ENCODE data around the gene ESRRB. TPM values are rescaled to one million over a fixed set of nuclear protein-coding genes. Genes with fewer than 3 reads are reported as not detected.

Gene ESRRB
- total RNA-seq, 3 donors from 2014 or later (not counting 1 experiment from before 2014, with no cell fraction given): 0.45 to 1.3 TPM; not detected in 1

GRCh38 chr14:76550534-76550933 is 174.6 kb downstream of the ESRRB start:
- no peak overlapping the region for H3K4me3 ChIP-seq (ENCODE audit: low read length)
- 100% methylated on average over 2 of the region's 2 CpGs for WGBS (ENCODE audit: insufficient coverage)
- intact Hi-C loops (cut with micrococcal nuclease): no loop called here
- Mint-ChIP-seq H3K27me3 (ENCODE audit: low read depth in 2 of 2) (peaks cover 2 to 15% of the 10 kb centered on the region in 2 donors), H3K9me3 (no peaks in the 10 kb centered on the region), H3K4me3 (no peak overlapping the region), H3K27ac (no peak overlapping the region), H3K4me1 (no peaks in the 10 kb centered on the region), H3K36me3 (no peaks in the 10 kb centered on the region)
- H3K27me3 ChIP-seq (ENCODE audit: control insufficient read depth, insufficient read depth, low read length): no peaks in the 10 kb centered on the region
- no peaks in the 10 kb centered on the region for H3K4me1 ChIP-seq (ENCODE audit: control insufficient read depth, insufficient read depth, low read length)
- DNase-seq (no peak), ATAC-seq (no peak)
- TF ChIP-seq CTCF (IDR thresholded peaks at IDR 0.05): no peak
- no peak overlapping the region for H3K27ac ChIP-seq (ENCODE audit: low read length)
- no peaks in the 10 kb centered on the region for H3K36me3 ChIP-seq (ENCODE audit: control insufficient read depth, insufficient read depth, low read length)
- H3K9me3 ChIP-seq (ENCODE audit: control insufficient read depth, insufficient read depth, low read length): no peaks in the 10 kb centered on the region

- no peak for ATAC-seq
- no peak overlapping the region for H3K27ac Mint-ChIP-seq
- no peak overlapping the region for H3K4me3 Mint-ChIP-seq
These were observed 175.2 kb downstream of the ESRRB start for GRCh38 chr14:76551116-76551515.

More at GRCh38 chr14:76551116-76551515, 175.2 kb downstream of the ESRRB start:
- Mint-ChIP-seq H3K9me3 (no peaks in the 10 kb centered on the region), H3K4me1 (no peaks in the 10 kb centered on the region), H3K27me3 (ENCODE audit: low read depth in 2 of 2) (peaks cover 2 to 15% of the 10 kb centered on the region in 2 donors), H3K36me3 (no peaks in the 10 kb centered on the region)
- intact Hi-C loops (cut with micrococcal nuclease): no loop called here
- TF ChIP-seq CTCF (IDR thresholded peaks at IDR 0.05): no peak
- Histone ChIP-seq H3K36me3 (ENCODE audit: control insufficient read depth, insufficient read depth, low read length) (no peaks in the 10 kb centered on the region), H3K27ac (ENCODE audit: low read length) (no peak overlapping the region), H3K4me1 (ENCODE audit: control insufficient read depth, insufficient read depth, low read length) (no peaks in the 10 kb centered on the region), H3K4me3 (ENCODE audit: low read length) (no peak overlapping the region), H3K27me3 (ENCODE audit: control insufficient read depth, insufficient read depth, low read length) (no peaks in the 10 kb centered on the region), H3K9me3 (ENCODE audit: control insufficient read depth, insufficient read depth, low read length) (no peaks in the 10 kb centered on the region)
- WGBS (ENCODE audit: insufficient coverage): 72% methylated on average over 2 of the region's 2 CpGs
- DNase-seq: no peak

Other genes with a start within 250 kb of the ESRRB start
- 100 to 1,000 TPM in 1 of 3 donors, 10 to 100 TPM in 2; 69.1 to 111 (median 90.4) TPM for gene GPATCH2L, start 224.2 kb upstream of the ESRRB start, total RNA-seq

All from natural killer cell (primary cell).